ENCODE measurements around the gene PLA2G4D.

PLA2G4D gene

GRCh38 chr15:42083605-42083908 lies 10.8 kb downstream of the PLA2G4D start:
- Histone ChIP-seq H3K36me3 (ENCODE audit: control insufficient read depth, insufficient read depth, low read length) (no peaks in the 10 kb centered on the region; the same call in 1 of the 2 replicates), H3K4me3 (ENCODE audit: low read length) (no peak overlapping the region), H3K9me3 (ENCODE audit: control insufficient read depth, insufficient read depth, low read length) (no peaks in the 10 kb centered on the region), H3K27me3 (ENCODE audit: control insufficient read depth, insufficient read depth, low read length) (no peaks in the 10 kb centered on the region), H3K27ac (ENCODE audit: low read length) (no peak overlapping the region), H3K4me1 (ENCODE audit: control insufficient read depth, insufficient read depth, low read length) (peaks cover 10% of the 10 kb centered on the region)
- no CpG with 5 or more reads among the region's 3 CpGs for WGBS (ENCODE audit: insufficient coverage, insufficient read length)
- DNase-seq (ENCODE audit: low read depth, low spot score): no peak

GRCh38 chr15:42082823-42083604 lies 11.3 kb downstream of the PLA2G4D start:
- Histone ChIP-seq H3K27me3 (ENCODE audit: control insufficient read depth, insufficient read depth, low read length) (no peaks in the 10 kb centered on the region), H3K9me3 (ENCODE audit: control insufficient read depth, insufficient read depth, low read length) (no peaks in the 10 kb centered on the region), H3K4me1 (ENCODE audit: control insufficient read depth, insufficient read depth, low read length) (peaks cover 10% of the 10 kb centered on the region), H3K36me3 (ENCODE audit: control insufficient read depth, insufficient read depth, low read length) (no peaks in the 10 kb centered on the region; the same call in 1 of the 2 replicates), H3K27ac (ENCODE audit: low read length) (no peak overlapping the region), H3K4me3 (ENCODE audit: low read length) (no peak overlapping the region)
- no peak for DNase-seq (ENCODE audit: low read depth, low spot score)
- WGBS (ENCODE audit: insufficient coverage, insufficient read length): no CpG with 5 or more reads among the region's 17 CpGs

GRCh38 chr15:42082141-42082540 lies 12.2 kb downstream of the PLA2G4D start:
- H3K27ac ChIP-seq (ENCODE audit: low read length): no peak overlapping the region
- WGBS (ENCODE audit: insufficient coverage, insufficient read length): no CpG with 5 or more reads among the region's 1 CpG
- H3K36me3 ChIP-seq (ENCODE audit: control insufficient read depth, insufficient read depth, low read length): no peaks in the 10 kb centered on the region; the same call in 1 of the 2 replicates
- no peaks in the 10 kb centered on the region for H3K27me3 ChIP-seq (ENCODE audit: control insufficient read depth, insufficient read depth, low read length)
- no peaks in the 10 kb centered on the region for H3K9me3 ChIP-seq (ENCODE audit: control insufficient read depth, insufficient read depth, low read length)
- H3K4me1 ChIP-seq (ENCODE audit: control insufficient read depth, insufficient read depth, low read length): peaks cover 10% of the 10 kb centered on the region
- no peak for DNase-seq (ENCODE audit: low read depth, low spot score)
- no peak overlapping the region for H3K4me3 ChIP-seq (ENCODE audit: low read length)

GRCh38 chr15:42080919-42081830 lies 13.2 kb downstream of the PLA2G4D start:
- no peaks in the 10 kb centered on the region for H3K9me3 ChIP-seq (ENCODE audit: control insufficient read depth, insufficient read depth, low read length)
- no CpG with 5 or more reads among the region's 11 CpGs for WGBS (ENCODE audit: insufficient coverage, insufficient read length)
- H3K4me1 ChIP-seq (ENCODE audit: control insufficient read depth, insufficient read depth, low read length): peaks cover 10% of the 10 kb centered on the region
- H3K36me3 ChIP-seq (ENCODE audit: control insufficient read depth, insufficient read depth, low read length): no peaks in the 10 kb centered on the region; the same call in 1 of the 2 replicates
- H3K27ac ChIP-seq (ENCODE audit: low read length): no peak overlapping the region
- H3K4me3 ChIP-seq (ENCODE audit: low read length): no peak overlapping the region
- no peak for DNase-seq (ENCODE audit: low read depth, low spot score)
- no peaks in the 10 kb centered on the region for H3K27me3 ChIP-seq (ENCODE audit: control insufficient read depth, insufficient read depth, low read length)

GRCh38 chr15:42080186-42080918 lies 14.0 kb downstream of the PLA2G4D start:
- DNase-seq (ENCODE audit: low read depth, low spot score): no peak
- WGBS (ENCODE audit: insufficient coverage, insufficient read length): no CpG with 5 or more reads among the region's 18 CpGs
- Histone ChIP-seq H3K36me3 (ENCODE audit: control insufficient read depth, insufficient read depth, low read length) (no peaks in the 10 kb centered on the region; the same call in 1 of the 2 replicates), H3K9me3 (ENCODE audit: control insufficient read depth, insufficient read depth, low read length) (no peaks in the 10 kb centered on the region), H3K27me3 (ENCODE audit: control insufficient read depth, insufficient read depth, low read length) (no peaks in the 10 kb centered on the region), H3K27ac (ENCODE audit: low read length) (no peak overlapping the region), H3K4me1 (ENCODE audit: control insufficient read depth, insufficient read depth, low read length) (peaks cover 10% of the 10 kb centered on the region), H3K4me3 (ENCODE audit: low read length) (no peak overlapping the region)

GRCh38 chr15:42079401-42079908 lies 14.9 kb downstream of the PLA2G4D start:
- peaks cover 8% of the 10 kb centered on the region for H3K4me1 ChIP-seq (ENCODE audit: control insufficient read depth, insufficient read depth, low read length)

GRCh38 chr15:42078903-42079302 lies 15.5 kb downstream of the PLA2G4D start:
- no peak overlapping the region for H3K27ac ChIP-seq (ENCODE audit: low read length)
- H3K36me3 ChIP-seq (ENCODE audit: control insufficient read depth, insufficient read depth, low read length): no peaks in the 10 kb centered on the region; the same call in 1 of the 2 replicates
- H3K27me3 ChIP-seq (ENCODE audit: control insufficient read depth, insufficient read depth, low read length): no peaks in the 10 kb centered on the region
- WGBS (ENCODE audit: insufficient coverage, insufficient read length): no CpG with 5 or more reads among the region's 1 CpG
- H3K4me1 ChIP-seq (ENCODE audit: control insufficient read depth, insufficient read depth, low read length): peaks cover 8% of the 10 kb centered on the region
- no peaks in the 10 kb centered on the region for H3K9me3 ChIP-seq (ENCODE audit: control insufficient read depth, insufficient read depth, low read length)
- no peak overlapping the region for H3K4me3 ChIP-seq (ENCODE audit: low read length)
- DNase-seq (ENCODE audit: low read depth, low spot score): no peak

More at GRCh38 chr15:42079401-42079908, 14.9 kb downstream of the PLA2G4D start:
- H3K27ac ChIP-seq (ENCODE audit: low read length): no peak overlapping the region
- H3K4me3 ChIP-seq (ENCODE audit: low read length): no peak overlapping the region
- no peaks in the 10 kb centered on the region for H3K9me3 ChIP-seq (ENCODE audit: control insufficient read depth, insufficient read depth, low read length)
- no peaks in the 10 kb centered on the region; the same call in 1 of the 2 replicates for H3K36me3 ChIP-seq (ENCODE audit: control insufficient read depth, insufficient read depth, low read length)
- H3K27me3 ChIP-seq (ENCODE audit: control insufficient read depth, insufficient read depth, low read length): no peaks in the 10 kb centered on the region
- no peak for DNase-seq (ENCODE audit: low read depth, low spot score)
- no CpG with 5 or more reads among the region's 31 CpGs for WGBS (ENCODE audit: insufficient coverage, insufficient read length)

GRCh38 chr15:42077689-42078088 lies 16.7 kb downstream of the PLA2G4D start:
- Histone ChIP-seq H3K4me1 (ENCODE audit: control insufficient read depth, insufficient read depth, low read length) (peaks cover 8% of the 10 kb centered on the region), H3K36me3 (ENCODE audit: control insufficient read depth, insufficient read depth, low read length) (no peaks in the 10 kb centered on the region; the same call in 1 of the 2 replicates), H3K27me3 (ENCODE audit: control insufficient read depth, insufficient read depth, low read length) (no peaks in the 10 kb centered on the region), H3K9me3 (ENCODE audit: control insufficient read depth, insufficient read depth, low read length) (no peaks in the 10 kb centered on the region), H3K27ac (ENCODE audit: low read length) (no peak overlapping the region), H3K4me3 (ENCODE audit: low read length) (no peak overlapping the region)
- no CpG with 5 or more reads among the region's 3 CpGs for WGBS (ENCODE audit: insufficient coverage, insufficient read length)
- no peak for DNase-seq (ENCODE audit: low read depth, low spot score)

- Histone ChIP-seq H3K27me3 (ENCODE audit: control insufficient read depth, insufficient read depth, low read length) (no peaks in the 10 kb centered on the region), H3K36me3 (ENCODE audit: control insufficient read depth, insufficient read depth, low read length) (no peaks in the 10 kb centered on the region), H3K4me3 (ENCODE audit: low read length) (no peak overlapping the region), H3K9me3 (ENCODE audit: control insufficient read depth, insufficient read depth, low read length) (no peaks in the 10 kb centered on the region), H3K4me1 (ENCODE audit: control insufficient read depth, insufficient read depth, low read length) (no peaks in the 10 kb centered on the region; the same call in 1 of the 2 replicates), H3K27ac (ENCODE audit: low read length) (no peak overlapping the region)
- DNase-seq (ENCODE audit: low read depth, low spot score): no peak
- no CpG with 5 or more reads among the region's 6 CpGs for WGBS (ENCODE audit: insufficient coverage, insufficient read length)
These were observed 20.9 kb downstream of the PLA2G4D start for GRCh38 chr15:42073418-42073817.

Measured in iPS DF 6.9 (cell line).